CD4-positive, alpha-beta memory T cell (primary cell): Measurements from ENCODE around the gene UGT1A8. TPM values are rescaled to one million over a fixed set of nuclear protein-coding genes. Genes with fewer than 3 reads are reported as not detected.
"Not testable (repeated sequence)": the region's sequence is repeated elsewhere in the genome, so short reads cannot be mapped to it uniquely, and the experiment has no call there.

ENCODE experiments used
- CTCF ChIA-PET: fragments of 350-600 bp; sonication (Branson Sonifier 250); formaldehyde crosslinking; loops from one replicate; lab custom pipeline; 2021; ENCODE audit warnings: inconsistent platforms; ENCODE audit not compliant: partially characterized antibody; lab: Charles Lee
- POLR2A ChIA-PET: fragments of 350-600 bp; sonication (Branson Sonifier 250); formaldehyde crosslinking; loops from one replicate; lab custom pipeline; 2021; ENCODE audit not compliant: partially characterized antibody; lab: Charles Lee
- DNase-seq, 5 donors: peaks; one replicate each; pipeline versions ENCODE4 v3.0.0 to v3.0.0-alpha.2; 2020 to 2022; ENCODE audit warnings: mixed read lengths in 1 of 5
- H3K27ac ChIP-seq: one replicate; pipeline ENCODE4 v1.7.0; 2013; ENCODE audit warnings: low read depth, low read length
- H3K27me3 ChIP-seq: 2 replicates; pipeline ENCODE4 v1.7.0; 2013; ENCODE audit warnings: mild to moderate bottlenecking, low read length, moderate library complexity; ENCODE audit not compliant: insufficient read depth
- H3K36me3 ChIP-seq: 2 replicates; pipeline ENCODE4 v1.7.0; 2013; ENCODE audit warnings: mild to moderate bottlenecking, low read length, moderate library complexity; ENCODE audit not compliant: insufficient read depth
- H3K4me1 ChIP-seq: 2 replicates; pipeline ENCODE4 v1.7.0; 2013; ENCODE audit warnings: mild to moderate bottlenecking, low read length, moderate library complexity; ENCODE audit not compliant: insufficient read depth
- H3K4me3 ChIP-seq, 2 donors: one replicate each; pipeline ENCODE4 v1.7.0; 2013; ENCODE audit warnings: low read length in 2 of 2, mild to moderate bottlenecking in 1 of 2
- H3K9me3 ChIP-seq, 2 donors: one replicate each; pipeline ENCODE4 v1.7.0; 2013; ENCODE audit warnings: low read length in 2 of 2, control low read depth in 1 of 2; ENCODE audit not compliant: control insufficient read depth in 1 of 2
- H3K27ac Mint-ChIP-seq, 7 donors: one replicate each; pipeline ENCODE4 v1.8.0; 2020 to 2021; ENCODE audit warnings: mixed read lengths in 7 of 7, mild to moderate bottlenecking in 6 of 7, inconsistent platforms in 3 of 7, moderate library complexity in 3 of 7
- H3K27me3 Mint-ChIP-seq, 2 donors: one replicate each; pipeline ENCODE4 v1.8.0; 2020 to 2021; ENCODE audit warnings: mixed read lengths in 2 of 2
- H3K36me3 Mint-ChIP-seq, 2 donors: one replicate each; pipeline ENCODE4 v1.8.0; 2020 to 2021; ENCODE audit warnings: mixed read lengths in 2 of 2, inconsistent platforms in 1 of 2, mild to moderate bottlenecking in 1 of 2
- H3K4me1 Mint-ChIP-seq, 4 donors: one replicate each; pipeline ENCODE4 v1.8.0; 2020 to 2021; ENCODE audit warnings: mixed read lengths in 4 of 4, mild to moderate bottlenecking in 1 of 4
- H3K4me3 Mint-ChIP-seq, 8 donors: one replicate each; pipeline ENCODE4 v1.8.0; 2020 to 2021; ENCODE audit warnings: mixed read lengths in 8 of 8, mild to moderate bottlenecking in 7 of 8, moderate library complexity in 6 of 8, inconsistent platforms in 3 of 8
- H3K9me3 Mint-ChIP-seq, 8 donors: one replicate each; pipeline ENCODE4 v1.8.0; 2020 to 2021; ENCODE audit warnings: mixed read lengths in 8 of 8, mild to moderate bottlenecking in 5 of 8, inconsistent platforms in 3 of 8, moderate library complexity in 1 of 8
- intact Hi-C: fragments of 100-400 bp; cut with micrococcal nuclease; formaldehyde crosslinking; loops from one replicate; pipeline ENCODE4 v1.15.1; 2023
- polyA plus RNA-seq, 2 donors: library from polyadenylated mRNA; unstranded; fragments of 300-500 nt; fragmentation: Illumina TruSeq; gene quantifications; one replicate each; pipeline ENCODE4 v1.2.3, GENCODE V29; 2021
- total RNA-seq, 2 experiments: library from RNA; stranded (reverse); gene quantifications; one replicate each; pipeline ENCODE4 v1.2.3, GENCODE V29; 2021

The UGT1A8 gene
- total and polyA plus RNA-seq, 4 experiments from 2014 or later, result not detected

- H3K36me3 Mint-ChIP-seq, result no peaks in the 10 kb centered on the region
- no peak overlapping the region for H3K4me3 Mint-ChIP-seq
- no peak for DNase-seq
- Histone ChIP-seq H3K36me3 (no peaks in the 10 kb centered on the region), H3K4me3 (no peak overlapping the region), H3K4me1 (no peaks in the 10 kb centered on the region), H3K9me3 (no peaks in the 10 kb centered on the region), H3K27ac (no peak overlapping the region), H3K27me3 (no peaks in the 10 kb centered on the region)
- ChIA-PET POLR2A (no interaction called here), CTCF (no interaction called here)
- intact Hi-C loops, result no loop called here
- H3K27me3 Mint-ChIP-seq, result peaks cover 12 to 28% of the 10 kb centered on the region in 2 donors
- H3K27ac Mint-ChIP-seq, result no peak overlapping the region
- no peaks in the 10 kb centered on the region for H3K9me3 Mint-ChIP-seq
- no peaks in the 10 kb centered on the region for H3K4me1 Mint-ChIP-seq
These were observed 126.2 kb downstream of the UGT1A8 start for GRCh38 chr2:233743464-233744259.

GRCh38 chr2:233745073-233745755 lies 127.8 kb downstream of the UGT1A8 start:
- no peak for DNase-seq
- Mint-ChIP-seq H3K4me1 (no peaks in the 10 kb centered on the region), H3K27me3 (peaks cover 12 to 32% of the 10 kb centered on the region in 2 donors), H3K4me3 (no peak overlapping the region), H3K9me3 (peaks cover 0 to 6% (median 5%) of the 10 kb centered on the region in 8 donors), H3K36me3 (peaks cover 0 to 2% of the 10 kb centered on the region in 2 donors), H3K27ac (peak overlapping the region in 1 of 7 donors; percentile 10)
- POLR2A ChIA-PET, result no interaction called here
- no peaks in the 10 kb centered on the region for H3K27me3 ChIP-seq
- no peaks in the 10 kb centered on the region for H3K9me3 ChIP-seq
- no peaks in the 10 kb centered on the region for H3K4me1 ChIP-seq
- intact Hi-C loops, result no loop called here
- CTCF ChIA-PET, result no interaction called here
- no peaks in the 10 kb centered on the region for H3K36me3 ChIP-seq
- H3K4me3 ChIP-seq, result no peak overlapping the region
- H3K27ac ChIP-seq, result no peak overlapping the region

GRCh38 chr2:233745838-233746237 lies 128.4 kb downstream of the UGT1A8 start:
- H3K4me3 ChIP-seq, intact Hi-C loops, H3K4me1 Mint-ChIP-seq, H3K36me3 Mint-ChIP-seq, POLR2A ChIA-PET, H3K27ac Mint-ChIP-seq, DNase-seq, H3K4me3 Mint-ChIP-seq, H3K36me3 ChIP-seq, CTCF ChIA-PET, H3K27ac ChIP-seq, H3K27me3 ChIP-seq, H3K9me3 ChIP-seq, H3K4me1 ChIP-seq: not testable (repeated sequence)
- peaks cover 11 to 33% of the 10 kb centered on the region in 2 donors for H3K27me3 Mint-ChIP-seq
- H3K9me3 Mint-ChIP-seq, result peaks cover 0 to 11% (median 7%) of the 10 kb centered on the region in 8 donors

GRCh38 chr2:233746475-233747282 lies 129.2 kb downstream of the UGT1A8 start:
- no peak overlapping the region for H3K4me3 Mint-ChIP-seq
- intact Hi-C loops, result no loop called here
- peaks cover 11 to 35% of the 10 kb centered on the region in 2 donors for H3K27me3 Mint-ChIP-seq
- Histone ChIP-seq H3K4me3 (no peak overlapping the region), H3K27me3 (no peaks in the 10 kb centered on the region), H3K4me1 (no peaks in the 10 kb centered on the region), H3K27ac (no peak overlapping the region), H3K36me3 (no peaks in the 10 kb centered on the region), H3K9me3 (no peaks in the 10 kb centered on the region)
- no peak for DNase-seq
- CTCF ChIA-PET, result no interaction called here
- peaks cover 2 to 20% (median 14%) of the 10 kb centered on the region in 8 donors for H3K9me3 Mint-ChIP-seq
- H3K27ac Mint-ChIP-seq, result no peak overlapping the region
- H3K4me1 Mint-ChIP-seq, result no peaks in the 10 kb centered on the region
- peaks cover 0 to 3% of the 10 kb centered on the region in 2 donors for H3K36me3 Mint-ChIP-seq
- POLR2A ChIA-PET, result no interaction called here

GRCh38 chr2:233747283-233747544 lies 129.8 kb downstream of the UGT1A8 start:
- Histone ChIP-seq H3K9me3 (no peaks in the 10 kb centered on the region), H3K4me3 (no peak overlapping the region), H3K27me3 (no peaks in the 10 kb centered on the region), H3K27ac (no peak overlapping the region), H3K36me3 (no peaks in the 10 kb centered on the region), H3K4me1 (no peaks in the 10 kb centered on the region)
- H3K27ac Mint-ChIP-seq, result no peak overlapping the region
- ChIA-PET POLR2A (no interaction called here), CTCF (no interaction called here)
- no peaks in the 10 kb centered on the region for H3K4me1 Mint-ChIP-seq
- H3K36me3 Mint-ChIP-seq, result peaks cover 0 to 3% of the 10 kb centered on the region in 2 donors
- no peak for DNase-seq
- peaks cover 2 to 22% (median 17%) of the 10 kb centered on the region in 8 donors for H3K9me3 Mint-ChIP-seq
- H3K27me3 Mint-ChIP-seq, result peaks cover 11 to 36% of the 10 kb centered on the region in 2 donors
- intact Hi-C loops, result no loop called here
- no peak overlapping the region for H3K4me3 Mint-ChIP-seq

- DNase-seq, H3K36me3 Mint-ChIP-seq, H3K27ac Mint-ChIP-seq, H3K36me3 ChIP-seq, intact Hi-C loops, H3K9me3 ChIP-seq, CTCF ChIA-PET, H3K27ac ChIP-seq, H3K4me3 ChIP-seq, H3K4me3 Mint-ChIP-seq, H3K4me1 Mint-ChIP-seq, H3K4me1 ChIP-seq, POLR2A ChIA-PET, H3K27me3 ChIP-seq: not testable (repeated sequence)
- Mint-ChIP-seq H3K27me3 (peaks cover 10 to 31% of the 10 kb centered on the region in 2 donors), H3K9me3 (peaks cover 2 to 22% (median 18%) of the 10 kb centered on the region in 8 donors)
These were observed 133.3 kb downstream of the UGT1A8 start for GRCh38 chr2:233750689-233751088.
